GM19324 (cell line): ENCODE results near the gene ZNF625.
"Not testable (repeated sequence)": the region's sequence is repeated elsewhere in the genome, so short reads cannot be mapped to it uniquely, and the experiment has no call there.

ENCODE experiments used
- ATAC-seq: cut with Tn5 transposase; IDR thresholded peaks from one replicate; pipeline ENCODE4 v1.9.1; 2021; ENCODE audit warnings: mild to moderate bottlenecking, moderate library complexity; ENCODE audit not compliant: unreplicated experiment, low FRiP score

The ZNF625 gene

GRCh38 chr19:12139269-12139668, 17.3 kb downstream of the ZNF625 start:
- ATAC-seq = no peak

DNA sequence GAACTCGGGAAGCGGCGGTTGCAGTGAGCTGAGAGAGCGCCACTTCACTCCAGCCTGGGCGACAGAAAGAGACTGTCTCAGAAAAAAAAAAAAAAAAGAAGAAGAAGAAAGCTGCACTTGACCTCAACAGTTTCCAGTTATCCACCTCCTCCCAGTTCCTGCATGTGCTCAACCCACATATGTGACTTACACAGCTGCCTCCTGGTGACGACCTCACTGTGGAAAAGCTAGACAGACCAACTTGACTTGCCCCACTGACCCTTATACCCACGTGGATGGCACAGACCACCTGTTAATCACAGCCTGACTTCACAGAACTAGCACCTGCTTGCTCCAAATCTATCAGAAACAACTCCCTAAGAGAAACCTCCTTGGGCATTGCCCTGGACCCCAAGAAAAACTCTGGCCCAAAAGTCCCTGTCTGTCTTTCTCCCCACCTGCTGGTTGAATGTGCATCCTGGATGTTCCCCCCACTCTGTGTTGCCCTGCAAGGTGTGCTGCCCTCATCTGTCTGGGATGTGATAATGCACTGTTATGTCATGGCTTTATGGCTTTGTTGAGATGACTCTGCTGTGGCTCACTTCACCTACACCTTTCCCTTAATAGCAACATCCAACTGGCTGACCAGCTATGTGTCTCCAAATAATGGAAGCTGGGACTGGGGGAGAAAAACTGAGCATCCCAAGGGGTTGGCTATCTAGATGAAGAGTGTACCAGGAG, 19.2 kb downstream of the ZNF625 start:
- no peak for ATAC-seq

- ATAC-seq = no peak
These were observed 23.5 kb downstream of the ZNF625 start for GRCh38 chr19:12133069-12133468.

DNA sequence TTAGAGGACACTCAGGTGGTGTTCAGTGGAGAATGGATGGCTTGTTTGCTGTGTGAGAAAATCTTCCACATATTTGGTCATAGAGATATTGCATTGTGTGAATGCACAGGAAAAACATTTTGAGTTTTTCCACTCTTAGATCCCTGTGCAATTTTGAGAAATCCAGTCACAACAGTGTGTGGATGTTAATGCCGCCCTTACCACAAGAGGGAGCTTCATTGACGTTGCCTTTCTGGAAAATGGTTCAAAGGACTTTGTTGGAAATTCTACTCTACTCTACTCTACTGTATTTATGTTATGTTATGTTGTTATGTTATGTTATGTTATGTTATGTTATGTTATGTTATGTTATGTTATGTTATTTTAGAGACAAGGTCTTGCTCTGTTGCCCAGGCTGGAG, 29.8 kb downstream of the ZNF625 start:
- no peak for ATAC-seq

- ATAC-seq = no peak
These were observed 39.1 kb downstream of the ZNF625 start for GRCh38 chr19:12117201-12117970.

DNA sequence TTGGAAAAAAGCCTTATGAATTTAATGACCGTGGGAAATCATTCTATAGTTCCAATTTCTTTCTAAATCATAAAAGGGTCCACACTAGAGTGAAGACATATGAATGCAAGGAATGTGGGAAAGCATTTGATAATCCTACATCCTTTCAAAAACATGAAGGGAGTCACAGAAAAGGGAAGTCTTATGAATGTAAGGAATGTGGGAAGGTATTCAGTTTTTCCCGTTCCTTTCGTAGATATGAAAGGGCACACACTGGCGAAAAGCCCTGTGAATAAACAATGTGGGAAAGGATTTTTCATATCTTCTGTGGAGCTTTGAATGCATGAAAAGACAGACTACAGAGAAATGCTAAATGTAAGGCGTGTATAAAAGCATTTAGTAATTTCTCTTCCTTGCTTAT, 43.4 kb downstream of the ZNF625 start:
- ATAC-seq = no peak

- no peak for ATAC-seq
These were observed 43.8 kb downstream of the ZNF625 start for GRCh38 chr19:12112701-12113100.

- ATAC-seq = no peak
These were observed 44.4 kb downstream of the ZNF625 start for GRCh38 chr19:12111943-12112637.

- ATAC-seq = no peak
These were observed 45.4 kb downstream of the ZNF625 start for GRCh38 chr19:12111176-12111575.

- ATAC-seq = not testable (repeated sequence)
These were observed 52.6 kb downstream of the ZNF625 start for GRCh38 chr19:12103909-12104308.

GRCh38 chr19:12098040-12098439, 58.5 kb downstream of the ZNF625 start:
- no peak for ATAC-seq

- no peak for ATAC-seq
These were observed 61.3 kb downstream of the ZNF625 start for GRCh38 chr19:12095111-12095790.
